Renal pelvis (tissue), 4 donors: ENCODE data around the gene ALMS1. TPM values are rescaled to one million over a fixed set of nuclear protein-coding genes. Genes with fewer than 3 reads are reported as not detected.
"Not testable (repeated sequence)": the region's sequence is repeated elsewhere in the genome, so short reads cannot be mapped to it uniquely, and the experiment has no call there.

Experiments used
- DNase-seq: peaks from one replicate; pipeline ENCODE4 v3.0.0-alpha.2; 2013
- polyA plus RNA-seq, 3 donors: library from polyadenylated mRNA; unstranded; fragments of 120-200 nt; gene quantifications; one replicate each; pipeline ENCODE4 v1.2.1, GENCODE V29; 2013; ENCODE audit not compliant: insufficient read length in 3 of 3

Gene ALMS1
- polyA plus RNA-seq, 3 donors: 37.4 to 44.3 (median 41.1) TPM

GRCh38 chr2:73503992-73504570 is 118.4 kb downstream of the ALMS1 start:
- DNase-seq: no peak

- DNase-seq: not testable (repeated sequence)
Measured at GRCh38 chr2:73504850-73505249, 119.2 kb downstream of the ALMS1 start.

DNA sequence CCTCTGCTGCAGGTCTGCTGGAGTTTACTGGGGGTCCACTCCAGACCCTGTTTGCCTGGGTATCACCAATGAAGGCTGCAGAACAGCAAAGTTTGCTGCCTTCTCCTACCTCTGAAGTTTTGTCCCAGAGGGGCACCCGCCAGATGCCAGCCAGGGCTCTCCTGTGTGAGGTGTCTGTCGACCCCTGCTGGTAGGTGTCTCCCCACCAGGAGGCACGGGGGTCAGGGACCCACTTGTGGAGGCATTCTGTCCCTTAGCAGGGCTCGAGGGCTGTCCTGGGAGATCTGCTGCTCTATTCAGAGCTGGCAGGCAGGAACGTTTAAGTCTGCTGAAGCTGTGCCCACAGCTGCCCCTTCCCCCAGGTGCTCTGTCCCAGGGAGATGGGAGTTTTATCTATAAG is 124.8 kb downstream of the ALMS1 start:
- not testable (repeated sequence) for DNase-seq

DNA sequence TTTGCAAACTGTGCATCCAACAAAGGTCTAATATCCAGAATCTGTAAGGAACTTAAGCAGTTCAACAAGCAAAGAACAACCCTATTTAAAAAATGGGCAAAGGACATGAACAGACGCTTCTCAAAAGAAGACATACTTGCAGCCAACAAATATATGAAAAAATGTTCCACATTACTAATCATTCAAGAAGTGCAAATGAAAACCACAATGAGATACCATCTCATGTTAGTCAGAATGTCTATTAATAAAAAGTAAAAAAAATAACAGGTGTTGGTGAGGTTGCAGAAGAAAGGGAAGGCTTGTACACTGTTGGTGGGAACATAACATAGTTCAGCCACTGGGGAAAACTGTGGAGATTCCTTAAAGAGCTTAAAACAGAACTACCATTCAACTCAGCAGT is 130.4 kb downstream of the ALMS1 start:
- no peak for DNase-seq

- DNase-seq: no peak
Measured at GRCh38 chr2:73528688-73529087, 143.1 kb downstream of the ALMS1 start.

DNA sequence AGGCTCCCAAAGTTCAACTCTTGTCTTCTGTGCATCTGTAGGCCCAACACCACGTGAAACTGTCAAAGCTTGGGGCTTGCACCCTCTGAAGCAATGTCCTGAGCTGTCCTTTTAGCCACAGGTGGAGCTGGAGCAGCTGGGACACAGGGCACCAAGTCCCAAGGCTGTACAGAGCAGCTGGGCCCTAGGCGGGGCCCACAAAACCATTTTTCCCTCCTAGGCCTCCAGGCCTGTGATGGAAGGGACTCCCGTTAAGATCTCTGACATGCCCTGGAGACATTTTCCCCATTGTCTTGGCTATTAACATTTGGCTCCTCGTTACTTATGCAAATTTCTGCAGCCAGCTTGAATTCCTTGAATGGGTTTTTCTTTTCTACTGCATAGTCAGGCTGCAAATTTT is 145.1 kb downstream of the ALMS1 start:
- DNase-seq: not testable (repeated sequence)

GRCh38 chr2:73532381-73532780 is 146.7 kb downstream of the ALMS1 start:
- no peak for DNase-seq

DNA sequence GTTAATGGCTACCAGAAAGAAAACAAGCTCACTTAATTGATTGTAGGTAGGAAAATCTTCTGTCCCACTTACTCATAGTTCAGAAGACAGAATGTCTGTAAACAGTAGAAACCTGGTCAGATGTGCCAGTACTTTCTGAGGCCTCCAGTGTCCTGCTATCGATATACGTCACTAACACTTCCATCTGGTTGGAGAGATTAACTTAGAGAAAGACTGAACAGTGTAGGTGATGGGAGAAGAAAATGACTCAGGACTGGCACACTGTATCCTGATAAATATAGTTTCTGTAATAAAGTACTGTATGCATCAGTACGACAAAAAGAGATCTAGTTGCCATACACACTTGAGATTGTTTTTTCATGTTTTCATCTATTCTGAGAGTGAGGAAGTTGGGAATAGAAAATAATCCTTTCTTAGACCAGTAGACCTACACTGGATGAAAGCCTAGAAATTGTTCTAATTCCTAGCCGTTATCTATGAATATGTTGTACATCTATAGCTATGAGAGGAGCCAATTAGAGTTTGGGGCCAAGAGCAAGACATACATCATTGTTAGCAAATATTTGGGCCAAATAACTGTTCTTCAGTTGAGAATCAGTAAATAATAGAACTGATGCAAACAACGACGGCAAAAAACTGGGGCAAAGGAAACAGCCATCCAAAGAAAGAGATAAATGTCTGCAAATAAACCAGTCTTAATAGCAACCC is 150.7 kb downstream of the ALMS1 start:
- no peak for DNase-seq

DNA sequence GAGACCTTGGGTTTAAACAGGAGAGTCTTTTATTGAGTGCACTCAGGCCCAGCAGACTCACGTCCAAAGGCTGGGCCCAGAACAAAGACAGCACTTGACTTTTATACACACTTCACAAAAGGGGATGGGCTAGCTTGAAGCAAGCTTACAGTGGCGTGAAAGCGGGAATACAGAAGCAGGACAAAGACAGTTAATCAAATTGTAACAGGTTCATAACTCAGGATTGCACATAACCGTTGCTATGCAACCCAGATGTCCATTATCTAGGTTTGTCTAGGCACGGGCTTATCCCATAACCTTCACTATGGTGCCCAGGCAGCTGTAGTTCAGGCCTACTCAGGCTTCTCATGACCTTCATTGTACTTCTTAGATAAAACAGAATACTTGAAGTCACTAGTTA is 175.2 kb downstream of the ALMS1 start:
- DNase-seq: not testable (repeated sequence)

DNA sequence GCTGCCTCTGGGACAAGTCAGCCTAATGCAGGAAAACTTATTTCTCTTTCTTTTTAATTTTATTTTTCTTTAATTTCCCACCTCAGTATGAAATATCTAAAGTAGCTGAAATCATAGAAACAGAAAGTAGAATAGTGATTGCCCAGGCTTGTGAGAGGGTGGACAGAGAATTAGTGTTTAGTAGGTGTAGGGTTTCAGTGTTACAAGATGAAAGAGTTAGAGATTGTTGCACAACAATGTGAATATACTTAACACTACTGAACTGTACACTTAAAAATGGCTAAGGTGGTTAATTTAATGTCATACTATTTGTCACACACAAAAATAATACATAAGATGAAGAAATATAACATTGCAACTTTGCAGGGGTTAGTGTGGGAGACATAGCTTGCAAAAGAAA is 175.8 kb downstream of the ALMS1 start:
- no peak for DNase-seq

DNA sequence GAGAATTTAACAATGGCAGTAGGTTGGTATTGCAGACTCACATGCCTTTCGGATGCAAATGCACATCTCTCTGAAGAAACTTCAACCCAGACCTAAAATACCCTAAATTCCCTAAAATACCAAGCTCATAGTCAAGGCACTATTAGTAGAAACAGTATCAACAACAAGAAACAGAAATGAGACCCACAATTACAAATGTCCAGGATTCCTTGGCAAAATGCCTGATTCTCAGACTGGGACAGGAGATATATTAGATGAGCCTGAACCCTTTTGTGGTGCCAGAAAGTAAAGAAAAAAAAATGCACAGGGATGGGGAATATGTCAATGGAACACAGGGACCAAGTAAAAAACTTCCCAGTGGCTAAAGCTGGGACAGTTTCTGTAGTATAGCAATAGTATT is 179.3 kb downstream of the ALMS1 start:
- no peak for DNase-seq

GRCh38 chr2:73566288-73566878 is 180.7 kb downstream of the ALMS1 start:
- no peak for DNase-seq

DNA sequence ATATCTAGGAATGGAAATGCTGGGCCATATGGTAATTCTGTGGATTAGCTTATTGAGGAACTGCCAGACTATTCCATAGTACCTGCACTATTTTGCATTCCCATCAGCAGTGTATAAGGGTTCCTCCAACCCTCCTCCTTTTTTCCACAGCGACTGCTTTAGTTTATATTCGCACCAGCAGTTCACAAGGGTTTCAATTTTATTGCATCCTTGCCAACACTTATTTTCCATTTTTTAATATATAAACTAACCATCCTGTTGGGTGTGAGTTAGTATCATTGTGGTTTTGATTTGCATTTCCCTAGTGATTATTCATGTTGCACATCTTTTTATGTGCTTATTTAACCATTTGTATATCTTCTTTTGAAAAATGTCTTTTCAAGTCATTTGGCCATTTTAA is 189.6 kb downstream of the ALMS1 start:
- no peak for DNase-seq

DNA sequence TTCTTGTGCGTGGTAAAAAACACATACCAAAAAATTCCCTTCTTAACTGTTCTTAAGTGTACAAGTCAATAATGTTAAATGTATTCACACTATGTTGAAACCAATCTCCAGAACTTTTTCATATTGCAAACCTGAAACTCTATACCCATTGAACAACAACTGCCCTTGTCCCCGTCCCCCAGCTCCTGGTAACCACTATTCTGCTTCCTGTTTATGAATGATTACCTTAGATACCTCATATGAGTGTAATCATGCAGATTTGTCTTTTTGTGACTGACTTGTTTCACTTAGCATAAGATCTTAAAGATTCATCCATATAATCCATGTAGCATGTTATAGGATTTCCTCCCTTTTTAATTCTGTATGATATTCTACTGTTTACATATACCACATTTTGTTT is 196.7 kb downstream of the ALMS1 start:
- no peak for DNase-seq

DNA sequence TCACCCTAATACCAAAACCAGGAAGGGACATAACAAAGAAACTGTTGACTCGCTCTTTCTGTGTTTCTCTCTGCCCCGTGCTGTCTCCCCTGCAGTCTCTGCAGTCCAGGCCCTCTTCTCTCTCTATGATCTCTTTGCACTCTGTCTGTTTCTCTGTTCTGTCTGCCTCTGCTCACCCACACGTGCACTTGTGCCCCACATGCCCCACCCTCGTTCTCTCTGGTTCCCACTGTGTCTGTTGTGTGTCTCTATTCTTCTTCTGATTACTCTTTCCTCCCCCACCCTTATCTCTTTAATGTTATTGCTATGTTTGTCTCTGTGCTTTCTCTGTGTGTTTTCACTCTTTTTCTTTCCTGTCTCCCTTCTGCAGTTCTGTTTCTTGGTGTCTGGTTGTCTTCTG is 202.5 kb downstream of the ALMS1 start:
- DNase-seq: no peak

DNA sequence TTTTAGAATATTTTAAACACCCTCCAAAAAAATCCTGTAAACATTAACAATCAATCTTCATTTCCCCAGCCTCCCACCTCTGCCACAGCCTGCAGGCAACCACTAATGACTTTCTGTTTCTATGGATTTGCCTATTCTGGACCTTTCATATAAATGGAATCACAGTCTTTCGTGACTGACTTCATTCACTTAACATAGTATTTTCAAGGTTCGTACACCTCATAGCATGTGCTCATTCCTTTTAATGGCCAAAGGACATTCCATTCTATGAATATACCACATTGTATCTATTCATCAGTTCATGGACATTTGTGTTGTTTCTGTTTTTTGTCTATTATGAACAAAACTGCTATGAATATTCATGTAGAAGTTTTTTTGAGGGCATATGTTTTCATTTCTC is 208.0 kb downstream of the ALMS1 start:
- no peak for DNase-seq

GRCh38 chr2:73594251-73594650 is 208.6 kb downstream of the ALMS1 start:
- DNase-seq: no peak

GRCh38 chr2:73601780-73602179 is 216.1 kb downstream of the ALMS1 start:
- DNase-seq: no peak

- DNase-seq: not testable (repeated sequence)
Measured at GRCh38 chr2:73603099-73603588, 217.5 kb downstream of the ALMS1 start.

DNA sequence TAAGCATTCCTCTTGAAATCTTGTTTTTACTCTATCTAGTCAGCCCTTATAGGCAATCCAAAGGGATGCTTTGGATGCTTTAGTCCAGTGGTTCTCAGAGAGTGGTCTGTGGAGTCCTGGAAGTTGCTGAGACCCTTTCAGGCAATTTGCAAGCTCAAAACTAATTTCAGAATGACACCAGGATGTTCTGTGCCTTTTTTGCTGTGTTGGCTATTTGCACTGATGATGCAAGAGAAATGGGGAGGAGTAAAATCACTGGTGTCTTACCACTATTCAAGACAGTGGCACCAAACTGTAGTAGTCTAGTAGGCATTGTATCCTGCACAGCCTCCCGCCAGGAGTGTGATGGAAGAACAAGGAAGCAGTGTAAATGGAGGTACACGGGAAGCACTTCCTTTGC is 219.0 kb downstream of the ALMS1 start:
- DNase-seq: not testable (repeated sequence)

DNA sequence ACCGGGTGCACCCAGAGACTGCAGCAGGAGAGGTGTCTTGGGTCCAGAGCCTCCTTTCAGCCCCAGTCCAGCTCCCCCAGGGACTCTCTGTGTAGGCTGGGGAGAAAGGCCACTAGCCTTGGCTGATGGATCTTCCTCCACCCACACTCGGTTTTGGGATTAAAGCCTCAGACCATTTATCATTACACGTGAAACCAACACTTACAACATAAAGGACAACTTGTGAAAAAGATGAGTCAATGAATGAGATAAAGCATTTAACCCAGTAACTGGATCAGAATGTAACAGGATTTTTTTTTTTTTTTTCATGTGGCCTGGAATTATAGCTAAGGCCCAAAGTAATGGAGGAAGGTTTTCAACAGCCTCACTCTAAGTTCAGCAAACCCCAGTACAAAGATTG is 224.5 kb downstream of the ALMS1 start:
- no peak for DNase-seq

- DNase-seq: no peak
Measured at GRCh38 chr2:73611193-73611592, 225.6 kb downstream of the ALMS1 start.

DNA sequence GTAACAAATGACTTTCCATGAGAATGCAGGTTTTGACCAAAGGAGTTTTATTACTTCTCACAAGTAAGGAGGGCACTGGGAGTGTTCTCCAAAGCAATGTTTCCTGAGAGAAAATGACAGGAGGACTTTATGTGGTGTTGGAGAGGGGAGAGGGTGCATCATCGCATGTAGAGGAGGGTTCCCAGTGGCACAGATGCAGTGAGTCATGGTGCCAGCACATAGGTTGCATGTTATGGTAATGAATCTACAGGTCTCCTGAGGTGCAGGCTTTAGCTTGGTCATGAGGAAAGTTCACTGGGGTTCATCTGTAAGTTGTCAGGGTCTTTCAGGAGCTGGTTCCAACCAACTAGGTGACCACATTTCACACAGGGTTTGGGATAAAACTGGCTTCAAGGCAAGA is 226.2 kb downstream of the ALMS1 start:
- no peak for DNase-seq
